Upper lobe of right lung (tissue), 1 donor: Measurements from ENCODE around the gene RERE. TPM values are rescaled to one million over a fixed set of nuclear protein-coding genes. Genes with fewer than 3 reads are reported as not detected.

Source experiments
- ATAC-seq: fragments of 200-7000 bp; cut with Tn5 transposase; one replicate; pipeline ENCODE4 v1.9.1; 2020; ENCODE audit warnings: mild to moderate bottlenecking, moderate library complexity
- DNase-seq: peaks from one replicate; pipeline ENCODE4 v3.0.0-alpha.2; 2020
- H3K27ac ChIP-seq: fragments of 200-600 bp; one replicate; pipeline ENCODE4 v1.8.0; 2022
- H3K27me3 ChIP-seq: fragments of 200-600 bp; one replicate; pipeline ENCODE4 v1.8.0; 2022; ENCODE audit warnings: mild to moderate bottlenecking
- H3K36me3 ChIP-seq: fragments of 200-600 bp; one replicate; pipeline ENCODE4 v1.8.0; 2022
- H3K4me1 ChIP-seq: fragments of 200-600 bp; one replicate; pipeline ENCODE4 v1.8.0; 2022
- H3K4me3 ChIP-seq: fragments of 200-600 bp; one replicate; pipeline ENCODE4 v1.8.0; 2022; ENCODE audit warnings: mild to moderate bottlenecking
- H3K9me3 ChIP-seq: fragments of 200-600 bp; one replicate; pipeline ENCODE4 v1.8.0; 2022
- intact Hi-C: fragments of 100-400 bp; cut with DNase I; formaldehyde crosslinking; loops from one replicate; pipeline ENCODE4 v1.11.0; 2022
- total RNA-seq: library from RNA; stranded (reverse); fragmentation: NEBNext Ultra II Directional; extraction: Animal tissue kit (Norgen Biotek cat#: 25700); gene quantifications from one replicate; pipeline ENCODE4 v1.2.1, GENCODE V29; 2021
- TF ChIP-seq, protein P1 (sequence below): fragments of 200-600 bp; IDR thresholded peaks from one replicate; pipeline ENCODE4 v1.8.0; 2022; ENCODE audit warnings: antibody characterized with exemption
- donor health status: DM: no; HTN: yes; CAD: no; lungs with severe emphysema.

The RERE gene
- total RNA-seq, 1 donor from 2014 or later, result 99.6 TPM

DNA sequence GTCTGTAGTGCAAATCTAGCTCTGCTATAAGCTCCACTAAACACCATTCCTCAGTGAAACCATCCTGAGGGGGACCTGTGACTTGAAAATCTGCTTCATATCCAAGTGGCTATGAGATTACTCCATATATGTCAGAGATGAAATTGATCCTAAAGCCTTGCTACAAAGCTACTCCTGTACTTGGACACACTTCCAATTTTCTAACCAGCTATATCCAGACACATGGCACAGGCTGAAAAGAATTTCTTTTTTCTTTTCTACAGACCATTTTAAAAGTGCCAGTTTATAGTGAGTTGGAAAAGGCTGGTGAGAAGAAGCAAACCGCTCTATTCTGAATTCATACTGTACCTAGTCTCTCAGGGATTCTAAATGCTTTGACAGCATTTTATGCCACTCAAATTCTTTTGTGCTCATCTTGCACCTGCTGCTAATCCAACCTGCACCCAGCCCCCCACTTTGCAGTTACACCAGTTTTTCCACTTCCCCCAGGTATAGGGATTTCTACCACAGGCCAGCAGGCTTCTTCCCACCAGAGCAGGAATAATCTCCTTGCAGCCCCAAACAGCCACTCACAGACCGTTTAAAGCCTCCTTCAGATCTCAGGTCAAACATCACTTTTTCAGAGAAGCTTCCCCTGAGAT is 112.5 kb downstream of the RERE start:
- intact Hi-C loops, result no loop called here
- Histone ChIP-seq H3K4me1 (peaks cover 40% of the 10 kb centered on the region), H3K36me3 (no peaks in the 10 kb centered on the region), H3K27ac (no peak overlapping the region), H3K27me3 (no peaks in the 10 kb centered on the region), H3K9me3 (no peaks in the 10 kb centered on the region), H3K4me3 (no peak overlapping the region)
- ATAC-seq, result no peak
- TF ChIP-seq, protein P1, sequence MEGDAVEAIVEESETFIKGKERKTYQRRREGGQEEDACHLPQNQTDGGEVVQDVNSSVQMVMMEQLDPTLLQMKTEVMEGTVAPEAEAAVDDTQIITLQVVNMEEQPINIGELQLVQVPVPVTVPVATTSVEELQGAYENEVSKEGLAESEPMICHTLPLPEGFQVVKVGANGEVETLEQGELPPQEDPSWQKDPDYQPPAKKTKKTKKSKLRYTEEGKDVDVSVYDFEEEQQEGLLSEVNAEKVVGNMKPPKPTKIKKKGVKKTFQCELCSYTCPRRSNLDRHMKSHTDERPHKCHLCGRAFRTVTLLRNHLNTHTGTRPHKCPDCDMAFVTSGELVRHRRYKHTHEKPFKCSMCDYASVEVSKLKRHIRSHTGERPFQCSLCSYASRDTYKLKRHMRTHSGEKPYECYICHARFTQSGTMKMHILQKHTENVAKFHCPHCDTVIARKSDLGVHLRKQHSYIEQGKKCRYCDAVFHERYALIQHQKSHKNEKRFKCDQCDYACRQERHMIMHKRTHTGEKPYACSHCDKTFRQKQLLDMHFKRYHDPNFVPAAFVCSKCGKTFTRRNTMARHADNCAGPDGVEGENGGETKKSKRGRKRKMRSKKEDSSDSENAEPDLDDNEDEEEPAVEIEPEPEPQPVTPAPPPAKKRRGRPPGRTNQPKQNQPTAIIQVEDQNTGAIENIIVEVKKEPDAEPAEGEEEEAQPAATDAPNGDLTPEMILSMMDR, result no peak
- DNase-seq, result no peak

DNA sequence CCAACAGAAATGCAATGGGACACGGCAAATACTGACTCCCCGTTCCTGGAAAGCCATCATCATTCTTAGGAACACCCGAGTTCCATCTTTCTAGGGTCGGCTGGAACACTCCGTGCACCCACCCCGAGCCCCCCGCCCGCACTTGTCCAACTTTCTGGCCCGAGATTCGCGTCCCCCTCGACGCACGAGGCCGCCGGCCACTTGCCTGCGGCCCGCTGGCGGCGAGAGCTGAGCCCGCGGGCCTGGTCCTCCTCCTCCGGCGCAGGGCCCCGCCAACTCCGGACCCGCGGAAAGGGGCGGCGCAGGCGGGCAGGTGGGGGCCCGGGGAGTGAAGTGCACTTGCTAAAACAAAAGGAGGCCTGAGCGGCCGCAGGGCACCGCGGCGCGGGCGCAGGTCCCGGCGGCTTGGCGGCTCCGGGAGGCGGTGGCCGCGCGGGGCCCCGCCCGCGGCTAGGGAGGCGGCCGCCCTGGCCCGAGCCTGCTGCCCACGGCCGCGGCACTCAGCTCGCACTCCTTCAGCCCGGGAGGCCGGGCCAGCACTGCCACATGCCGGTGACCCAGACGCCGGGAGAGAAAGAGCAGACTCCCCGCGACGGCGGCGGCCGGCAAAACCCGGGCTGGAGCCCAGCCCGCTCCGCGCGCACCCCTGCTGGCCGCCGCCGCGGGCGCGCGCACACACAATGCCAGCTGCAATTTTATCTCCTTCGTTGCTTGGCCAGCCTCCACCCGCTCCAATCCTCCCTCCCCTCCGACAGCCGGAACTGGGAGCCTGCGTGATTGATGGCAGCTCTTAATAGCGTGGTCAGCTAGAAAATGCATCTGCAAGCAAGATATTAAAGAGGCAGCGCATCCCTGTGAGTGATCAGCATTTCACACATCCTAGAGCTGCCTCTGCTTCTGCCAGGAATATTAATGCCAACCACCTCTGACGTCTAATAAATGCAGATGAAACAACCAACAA is 114.3 kb downstream of the RERE start:
- DNase-seq (peak; percentile 96), ATAC-seq (peak; percentile 97)
- no peaks in the 10 kb centered on the region for H3K27me3 ChIP-seq
- H3K9me3 ChIP-seq, result no peaks in the 10 kb centered on the region
- TF ChIP-seq, protein P1, result peak; percentile 16
- H3K4me3 ChIP-seq, result peak overlapping the region; percentile 75
- H3K4me1 ChIP-seq, result peaks cover 43% of the 10 kb centered on the region
- intact Hi-C loops, result no loop called here
- H3K27ac ChIP-seq, result peak overlapping the region; percentile 75
- H3K36me3 ChIP-seq, result no peaks in the 10 kb centered on the region

DNA sequence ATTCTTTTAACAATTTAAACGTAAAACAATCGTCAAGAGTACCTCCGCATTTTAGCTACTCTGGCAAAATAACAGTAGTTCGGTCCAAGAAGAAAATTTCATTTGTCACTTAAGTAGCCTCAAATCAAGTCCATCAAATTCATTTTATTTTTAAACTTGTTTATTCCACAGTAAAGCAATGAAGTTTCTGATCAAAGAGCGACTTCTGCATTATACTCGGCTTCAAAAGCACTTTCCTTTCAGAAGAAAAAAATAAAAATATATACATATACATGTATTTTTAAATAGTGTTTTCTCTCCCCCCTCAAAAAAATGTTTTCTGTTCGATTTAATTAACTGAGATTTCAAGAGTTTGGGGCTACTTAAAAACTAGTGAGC is 115.0 kb downstream of the RERE start:
- Histone ChIP-seq H3K36me3 (no peaks in the 10 kb centered on the region), H3K27ac (peak overlapping the region; percentile 75), H3K27me3 (no peaks in the 10 kb centered on the region), H3K9me3 (no peaks in the 10 kb centered on the region), H3K4me3 (peak overlapping the region; percentile 75), H3K4me1 (peaks cover 40% of the 10 kb centered on the region)
- DNase-seq, result no peak
- TF ChIP-seq, protein P1, result no peak
- intact Hi-C loops, result no loop called here
- ATAC-seq, result no peak

DNA sequence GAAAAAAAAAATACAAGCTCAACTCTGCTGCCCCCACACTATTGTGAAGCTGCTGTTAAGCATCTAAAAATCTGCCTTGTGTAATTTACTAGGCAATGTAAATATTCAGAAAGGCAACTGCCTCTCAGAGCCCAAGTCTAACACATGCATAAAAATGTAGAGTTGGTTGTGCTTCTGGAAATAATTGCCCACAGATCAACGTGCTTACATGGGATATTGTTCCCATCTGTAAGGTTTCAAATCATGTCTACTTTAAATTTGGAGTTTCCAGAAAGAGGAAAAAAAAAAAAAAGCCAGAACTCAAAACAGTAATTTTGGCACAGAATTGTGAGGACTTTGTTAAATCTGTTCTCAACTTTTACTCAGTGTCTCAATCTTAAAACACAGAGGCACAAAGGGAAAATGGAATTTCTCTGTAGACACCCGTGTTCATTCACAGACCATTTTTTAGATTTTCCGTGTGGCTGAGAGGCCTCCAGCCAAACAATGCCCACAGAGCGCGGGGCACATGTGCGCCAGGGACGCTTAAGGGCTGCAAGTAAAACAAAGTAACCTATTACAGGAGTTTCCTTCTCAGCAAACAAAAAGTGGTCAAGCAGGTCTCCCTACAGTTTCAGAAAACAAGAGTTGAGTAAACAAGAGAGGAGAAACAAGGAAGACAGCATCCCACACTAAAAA is 115.5 kb downstream of the RERE start:
- Histone ChIP-seq H3K27me3 (no peaks in the 10 kb centered on the region), H3K4me3 (peak overlapping the region; percentile 75), H3K9me3 (no peaks in the 10 kb centered on the region), H3K27ac (peak overlapping the region; percentile 75), H3K36me3 (no peaks in the 10 kb centered on the region), H3K4me1 (peaks cover 35% of the 10 kb centered on the region)
- TF ChIP-seq, protein P1, result no peak
- peak; percentile 52 for ATAC-seq
- intact Hi-C loops, result no loop called here
- DNase-seq, result peak; percentile 73

DNA sequence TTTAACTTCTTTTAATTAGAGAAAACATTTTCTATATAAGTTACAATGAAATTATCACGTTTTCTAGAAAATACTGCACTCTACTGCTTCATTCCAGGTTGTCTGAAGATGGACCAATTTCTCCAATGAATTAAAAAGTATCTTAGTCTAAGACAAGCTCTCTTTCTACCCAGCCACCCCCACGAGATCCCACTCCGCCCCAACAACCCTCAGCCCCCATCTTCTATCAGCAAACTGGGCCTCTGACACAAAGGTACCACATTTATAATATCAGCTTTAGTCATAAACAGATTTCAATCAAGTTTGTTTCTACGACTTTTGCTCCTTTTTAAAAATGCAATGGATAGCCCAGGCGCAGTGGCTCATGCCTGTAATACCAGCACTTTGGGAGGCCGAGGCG is 117.8 kb downstream of the RERE start:
- Histone ChIP-seq H3K9me3 (no peaks in the 10 kb centered on the region), H3K4me1 (peaks cover 30% of the 10 kb centered on the region), H3K27me3 (no peaks in the 10 kb centered on the region), H3K4me3 (no peak overlapping the region), H3K36me3 (no peaks in the 10 kb centered on the region), H3K27ac (no peak overlapping the region)
- TF ChIP-seq, protein P1, result no peak
- intact Hi-C loops, result no loop called here
- no peak for ATAC-seq
- DNase-seq, result no peak
